T-helper 1 cell treated with Interleukin-12 subunit alpha and Interleukin-12 subunit beta and Interleukin-4 antibody, amounts not matched to agents 30 μg/mL and 1 μg/mL, for 36 hours (primary cell): ENCODE measurements around the gene HS3ST6.

Source experiments
- H3K27ac Mint-ChIP-seq: one replicate; pipeline ENCODE4 v1.8.0; 2021; ENCODE audit warnings: mild to moderate bottlenecking, mixed read lengths
- H3K27me3 Mint-ChIP-seq: one replicate; pipeline ENCODE4 v1.8.0; 2021; ENCODE audit warnings: low read depth, mixed read lengths
- H3K36me3 Mint-ChIP-seq: one replicate; pipeline ENCODE4 v1.8.0; 2021; ENCODE audit warnings: low read depth, mixed read lengths
- H3K4me1 Mint-ChIP-seq: one replicate; pipeline ENCODE4 v1.8.0; 2021; ENCODE audit warnings: low read depth, mixed read lengths
- H3K4me3 Mint-ChIP-seq: one replicate; pipeline ENCODE4 v1.8.0; 2021; ENCODE audit warnings: mild to moderate bottlenecking, moderate library complexity, mixed read lengths
- H3K9me3 Mint-ChIP-seq: one replicate; pipeline ENCODE4 v1.8.0; 2021; ENCODE audit warnings: mixed read lengths

HS3ST6 gene

DNA sequence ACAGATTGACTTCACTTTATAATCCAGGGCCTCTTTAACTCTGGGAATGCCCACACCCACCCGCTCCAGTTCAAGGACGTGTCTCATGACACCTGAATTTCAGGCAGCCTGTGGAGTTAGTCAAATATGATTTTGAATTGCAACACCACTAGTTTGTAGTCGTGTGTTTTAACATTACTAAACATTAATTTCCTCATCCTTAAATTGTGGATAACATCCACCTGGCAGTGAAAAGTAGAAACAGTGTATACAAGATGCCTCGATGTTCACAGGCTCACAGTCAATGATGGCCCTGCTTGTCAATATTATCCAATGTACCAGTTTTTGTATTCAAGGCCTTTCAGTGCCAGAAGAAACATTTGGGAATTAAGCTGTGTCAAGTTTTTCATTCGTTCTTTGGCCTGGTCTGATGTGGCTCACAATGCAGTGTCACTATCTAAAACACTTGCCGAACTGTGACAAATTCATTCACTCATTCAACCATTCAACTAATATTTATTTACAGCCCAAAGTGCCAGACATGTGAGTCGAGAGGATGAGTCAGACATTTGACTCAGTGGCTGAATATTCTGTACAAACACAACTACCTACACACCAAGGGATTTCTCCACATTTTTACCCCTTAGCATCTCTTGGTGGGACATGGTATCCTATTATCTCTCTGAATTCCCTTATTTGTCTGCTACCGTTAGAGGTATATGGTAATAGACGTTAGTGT lies 47.7 kb downstream of the HS3ST6 start:
- Mint-ChIP-seq H3K27ac (no peak overlapping the region), H3K4me1 (peaks cover 3% of the 10 kb centered on the region), H3K27me3 (peaks cover 15% of the 10 kb centered on the region), H3K4me3 (no peak overlapping the region), H3K36me3 (no peaks in the 10 kb centered on the region), H3K9me3 (no peaks in the 10 kb centered on the region)

GRCh38 chr16:1865902-1866690 lies 52.1 kb downstream of the HS3ST6 start:
- Mint-ChIP-seq H3K27me3 (peaks cover 18% of the 10 kb centered on the region), H3K27ac (no peak overlapping the region), H3K9me3 (no peaks in the 10 kb centered on the region), H3K36me3 (no peaks in the 10 kb centered on the region), H3K4me1 (no peaks in the 10 kb centered on the region), H3K4me3 (no peak overlapping the region)

DNA sequence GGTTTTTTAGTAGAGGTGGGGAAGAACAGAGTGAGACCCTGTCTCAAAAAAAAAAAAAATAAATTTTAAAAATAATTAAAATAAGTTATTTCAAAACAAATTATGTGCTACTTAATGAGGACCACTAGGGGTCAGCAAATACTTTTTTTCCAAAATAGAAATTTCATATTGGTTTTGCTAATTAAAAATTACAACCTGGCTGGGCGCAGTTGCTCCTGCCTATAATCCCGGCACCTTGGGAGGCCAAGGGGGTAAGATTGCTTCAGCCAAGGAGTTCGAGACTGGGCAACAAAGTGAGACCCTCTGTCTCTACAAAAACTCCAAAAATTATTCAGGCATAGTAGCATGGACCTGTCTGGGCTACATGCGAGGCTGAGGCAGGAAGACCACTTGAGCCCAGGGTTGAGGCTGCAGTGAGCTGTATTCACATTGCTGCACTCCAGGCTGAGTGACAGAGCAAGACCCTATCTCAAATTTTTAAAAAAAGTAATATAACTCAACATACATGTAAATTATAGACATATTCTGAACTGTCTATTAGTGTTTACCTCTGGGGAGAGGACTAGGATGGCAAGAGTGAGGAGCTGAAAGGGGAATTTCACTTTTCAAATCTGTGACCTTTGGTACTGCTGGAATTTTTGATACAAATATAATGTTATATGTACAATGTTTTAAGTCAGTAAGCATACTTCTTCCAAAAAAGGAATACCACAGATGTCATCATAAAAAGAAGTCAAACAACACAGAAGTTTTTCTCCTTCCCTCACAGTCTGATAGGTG lies 54.3 kb downstream of the HS3ST6 start:
- no peak overlapping the region for H3K27ac Mint-ChIP-seq
- H3K27me3 Mint-ChIP-seq, result peaks cover 30% of the 10 kb centered on the region
- H3K4me1 Mint-ChIP-seq, result no peaks in the 10 kb centered on the region
- H3K9me3 Mint-ChIP-seq, result no peaks in the 10 kb centered on the region
- H3K4me3 Mint-ChIP-seq, result no peak overlapping the region
- no peaks in the 10 kb centered on the region for H3K36me3 Mint-ChIP-seq

DNA sequence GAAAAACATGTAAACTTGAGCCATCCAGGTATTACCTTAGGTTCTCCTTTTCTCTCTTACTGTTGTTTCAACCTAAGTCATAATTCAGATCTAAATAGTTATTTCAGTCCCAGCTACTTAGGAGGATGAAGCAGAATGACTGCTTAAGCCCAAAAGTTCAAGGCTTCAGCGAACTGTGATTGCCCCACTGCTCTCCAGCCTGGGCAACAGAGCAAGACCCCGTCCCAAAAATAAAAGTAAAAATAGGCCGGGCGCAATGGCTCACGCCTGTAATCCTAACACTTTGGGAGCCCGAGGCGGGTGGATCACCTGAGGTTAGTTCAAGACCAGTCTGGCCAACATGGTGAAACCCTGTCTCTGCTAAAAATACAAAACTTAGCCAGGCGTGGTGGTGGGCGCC lies 55.8 kb downstream of the HS3ST6 start:
- H3K4me3 Mint-ChIP-seq, result no peak overlapping the region
- no peak overlapping the region for H3K27ac Mint-ChIP-seq
- H3K36me3 Mint-ChIP-seq, result no peaks in the 10 kb centered on the region
- no peaks in the 10 kb centered on the region for H3K9me3 Mint-ChIP-seq
- peaks cover 39% of the 10 kb centered on the region for H3K27me3 Mint-ChIP-seq
- no peaks in the 10 kb centered on the region for H3K4me1 Mint-ChIP-seq

- H3K27me3 Mint-ChIP-seq, result peaks cover 39% of the 10 kb centered on the region
- H3K27ac Mint-ChIP-seq, result no peak overlapping the region
- H3K9me3 Mint-ChIP-seq, result no peaks in the 10 kb centered on the region
- no peak overlapping the region for H3K4me3 Mint-ChIP-seq
- no peaks in the 10 kb centered on the region for H3K36me3 Mint-ChIP-seq
- peaks cover 4% of the 10 kb centered on the region for H3K4me1 Mint-ChIP-seq
Observed at GRCh38 chr16:1861730-1862129, 56.5 kb downstream of the HS3ST6 start.
